SU-DHL-6 (cell line): ENCODE data around the gene VPS4B.

Source experiments
- H2AFZ ChIP-seq: fragments of 200-600 bp; sonication (generic); 2 replicates; pipeline ENCODE4 v1.6.1; 2014; ENCODE audit warnings: low read depth, mild to moderate bottlenecking, moderate library complexity, mixed read lengths, antibody characterized with exemption, low read length; ENCODE audit not compliant: severe bottlenecking
- H3F3A ChIP-seq: fragments of 200-600 bp; shearing (Covaris generic); 2 replicates; pipeline ENCODE4 v1.6.0; 2016; ENCODE audit warnings: antibody characterized with exemption, mild to moderate bottlenecking; ENCODE audit not compliant: insufficient read depth
- H3K27ac ChIP-seq: fragments of 200-600 bp; sonication (generic); 2 replicates; pipeline ENCODE4 v1.5.1; 2016; ENCODE audit warnings: low read depth, mild to moderate bottlenecking, low read length, moderate library complexity, mixed read lengths
- H3K27me3 ChIP-seq: fragments of 200-600 bp; sonication (generic), shearing (Covaris generic); 2 replicates; pipeline ENCODE4 v1.6.0; 2014; ENCODE audit warnings: mild to moderate bottlenecking, low read length
- H3K36me3 ChIP-seq: fragments of 200-600 bp; sonication (generic); 2 replicates; pipeline ENCODE4 v1.6.1; 2014; ENCODE audit warnings: mild to moderate bottlenecking, low read length, mixed read lengths
- H3K4me2 ChIP-seq: fragments of 300-600, 200-600 bp; shearing (Covaris generic), sonication (generic); 2 replicates; pipeline ENCODE4 v1.6.0; 2014; ENCODE audit warnings: low read length, low read depth, mild to moderate bottlenecking; ENCODE audit not compliant: poor library complexity, severe bottlenecking
- H3K4me3 ChIP-seq: fragments of 200-600 bp; sonication (generic); 2 replicates; pipeline ENCODE4 v1.5.1; 2014; ENCODE audit warnings: antibody characterized with exemption, low read length, mild to moderate bottlenecking, mixed read lengths; ENCODE audit not compliant: insufficient read depth, poor library complexity, severe bottlenecking
- H3K79me2 ChIP-seq: fragments of 200-600 bp; sonication (generic); 2 replicates; pipeline ENCODE4 v1.6.1; 2014; ENCODE audit warnings: mild to moderate bottlenecking, low read length, moderate library complexity; ENCODE audit not compliant: insufficient read depth
- H3K9ac ChIP-seq: fragments of 200-600 bp; sonication (generic); 2 replicates; pipeline ENCODE4 v1.7.0; 2014; ENCODE audit warnings: mild to moderate bottlenecking, low read length
- H3K9me2 ChIP-seq: fragments of 200-600 bp; sonication (generic); replicated peaks from 2 replicates; pipeline ENCODE4 v1.6.1; 2014; ENCODE audit warnings: low read length; ENCODE audit not compliant: insufficient read depth
- H3K9me3 ChIP-seq: fragments of 200-600 bp; sonication (generic); 2 replicates; pipeline ENCODE4 v1.6.1; 2014; ENCODE audit warnings: low read length, mixed read lengths; ENCODE audit not compliant: insufficient read depth
- H4K20me1 ChIP-seq: fragments of 200-600 bp; sonication (generic); 2 replicates; pipeline ENCODE4 v1.6.1; 2014; ENCODE audit warnings: low read depth, mild to moderate bottlenecking, antibody characterized with exemption, low read length, moderate library complexity, mixed read lengths
- EZH2phosphoT487 ChIP-seq: fragments of 200-600 bp; sonication (generic), shearing (Covaris generic); conservative IDR thresholded peaks from 2 replicates; pipeline ENCODE4 v1.6.1; 2018; ENCODE audit warnings: mild to moderate bottlenecking, antibody characterized with exemption, low read length, moderate library complexity, mixed read lengths
- TF ChIP-seq, protein P1 (sequence below): fragments of 200-600 bp; sonication (generic); IDR thresholded peaks from one replicate; pipeline ENCODE4 v1.5.1; 2017; ENCODE audit warnings: antibody characterized with exemption, mild to moderate bottlenecking, low read length, moderate library complexity; ENCODE audit not compliant: insufficient read depth, poor library complexity, severe bottlenecking

VPS4B gene

DNA sequence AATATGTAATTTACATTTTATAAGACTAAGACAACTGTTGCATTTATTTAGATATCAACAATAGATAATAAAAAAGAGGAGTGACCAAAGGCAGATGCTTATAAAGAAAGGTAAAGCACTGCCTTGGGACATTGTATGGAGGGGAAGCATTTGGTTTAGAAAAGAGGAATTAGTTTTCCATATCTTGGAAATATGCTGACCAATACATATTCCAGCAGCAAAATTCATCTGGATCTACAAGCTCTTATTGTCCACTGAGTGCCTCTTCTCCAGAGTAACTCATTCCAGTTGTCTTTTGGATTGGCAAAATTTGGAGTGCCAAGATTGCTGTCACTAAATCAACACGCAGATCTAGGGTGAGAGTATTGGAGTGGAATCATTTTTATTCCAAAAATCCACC, 8.9 kb upstream of the VPS4B start:
- Histone ChIP-seq H3K4me3 (no peak overlapping the region), H3K27ac (no peak overlapping the region), H4K20me1 (no peaks in the 10 kb centered on the region), H3K36me3 (no peaks in the 10 kb centered on the region), H2AFZ (no peak overlapping the region), H3K27me3 (no peaks in the 10 kb centered on the region), H3K9me2 (no peaks in the 10 kb centered on the region), H3K9ac (no peak overlapping the region), H3K79me2 (no peaks in the 10 kb centered on the region), H3K4me2 (no peak overlapping the region), H3F3A (no peaks in the 10 kb centered on the region), H3K9me3 (no peaks in the 10 kb centered on the region)
- no peak for TF ChIP-seq EZH2phosphoT487
- TF ChIP-seq, protein P1, sequence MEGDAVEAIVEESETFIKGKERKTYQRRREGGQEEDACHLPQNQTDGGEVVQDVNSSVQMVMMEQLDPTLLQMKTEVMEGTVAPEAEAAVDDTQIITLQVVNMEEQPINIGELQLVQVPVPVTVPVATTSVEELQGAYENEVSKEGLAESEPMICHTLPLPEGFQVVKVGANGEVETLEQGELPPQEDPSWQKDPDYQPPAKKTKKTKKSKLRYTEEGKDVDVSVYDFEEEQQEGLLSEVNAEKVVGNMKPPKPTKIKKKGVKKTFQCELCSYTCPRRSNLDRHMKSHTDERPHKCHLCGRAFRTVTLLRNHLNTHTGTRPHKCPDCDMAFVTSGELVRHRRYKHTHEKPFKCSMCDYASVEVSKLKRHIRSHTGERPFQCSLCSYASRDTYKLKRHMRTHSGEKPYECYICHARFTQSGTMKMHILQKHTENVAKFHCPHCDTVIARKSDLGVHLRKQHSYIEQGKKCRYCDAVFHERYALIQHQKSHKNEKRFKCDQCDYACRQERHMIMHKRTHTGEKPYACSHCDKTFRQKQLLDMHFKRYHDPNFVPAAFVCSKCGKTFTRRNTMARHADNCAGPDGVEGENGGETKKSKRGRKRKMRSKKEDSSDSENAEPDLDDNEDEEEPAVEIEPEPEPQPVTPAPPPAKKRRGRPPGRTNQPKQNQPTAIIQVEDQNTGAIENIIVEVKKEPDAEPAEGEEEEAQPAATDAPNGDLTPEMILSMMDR, result no peak

DNA sequence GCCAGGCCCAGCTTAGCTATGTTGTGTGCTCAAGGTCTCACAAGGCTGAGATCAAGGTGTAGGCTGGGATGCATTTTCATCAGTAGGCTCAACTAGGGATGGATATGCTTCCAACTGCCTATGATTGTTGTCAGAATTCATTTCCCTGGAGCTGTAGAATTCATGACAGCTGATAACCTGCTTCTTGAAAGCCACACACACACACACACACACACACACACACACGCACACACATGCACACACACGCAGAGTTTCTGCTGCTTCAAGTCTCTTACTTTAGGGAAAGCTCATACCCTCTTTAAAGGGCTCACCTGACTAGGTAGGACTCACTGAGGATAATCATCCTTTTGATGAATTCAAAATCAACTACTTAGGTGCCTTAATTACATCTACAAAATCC, 8.2 kb upstream of the VPS4B start:
- Histone ChIP-seq H3F3A (no peaks in the 10 kb centered on the region), H3K27ac (no peak overlapping the region), H4K20me1 (no peaks in the 10 kb centered on the region), H3K36me3 (no peaks in the 10 kb centered on the region), H2AFZ (no peak overlapping the region), H3K27me3 (no peaks in the 10 kb centered on the region), H3K9ac (no peak overlapping the region), H3K4me2 (no peak overlapping the region), H3K79me2 (no peaks in the 10 kb centered on the region), H3K9me3 (no peaks in the 10 kb centered on the region), H3K9me2 (no peaks in the 10 kb centered on the region), H3K4me3 (no peak overlapping the region)
- no peak for TF ChIP-seq EZH2phosphoT487
- TF ChIP-seq, protein P1, result no peak

DNA sequence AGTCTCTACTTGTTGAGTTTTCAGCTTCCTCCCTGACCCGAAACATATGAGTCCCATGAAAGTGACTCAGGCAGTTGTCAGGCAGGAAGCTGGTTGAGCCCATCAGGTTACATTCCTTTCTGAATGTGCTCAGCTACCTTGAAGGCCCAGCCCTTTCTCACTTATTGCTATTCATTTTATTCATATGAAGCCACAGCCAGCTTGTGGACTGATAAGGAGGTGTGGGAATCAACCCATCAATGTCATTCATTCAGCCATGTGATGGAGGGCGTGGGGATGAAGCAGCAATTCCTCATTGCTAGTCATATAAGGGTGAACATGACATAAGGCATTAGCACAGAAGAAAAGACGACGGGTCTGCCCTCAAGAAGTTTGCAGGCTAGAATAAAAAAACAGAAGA, 5.3 kb upstream of the VPS4B start:
- Histone ChIP-seq H3K36me3 (no peaks in the 10 kb centered on the region), H3K79me2 (no peaks in the 10 kb centered on the region), H4K20me1 (no peaks in the 10 kb centered on the region), H3K4me2 (no peak overlapping the region), H3K9ac (no peak overlapping the region), H3K9me3 (no peaks in the 10 kb centered on the region), H3K9me2 (no peaks in the 10 kb centered on the region), H3F3A (no peaks in the 10 kb centered on the region; the same call in 1 of the 2 replicates), H3K27ac (no peak overlapping the region), H3K27me3 (no peaks in the 10 kb centered on the region), H2AFZ (no peak overlapping the region), H3K4me3 (no peak overlapping the region)
- TF ChIP-seq EZH2phosphoT487, result no peak
- TF ChIP-seq, protein P1, result no peak
